Activated B cell treated with CpG ODN at 0.5 μM for 24 hours (primary cell): Measurements from ENCODE around the gene FITM1. TPM values are rescaled to one million over a fixed set of nuclear protein-coding genes. Genes with fewer than 3 reads are reported as not detected.

Experiments used
- ATAC-seq: fragments of 200-7000 bp; cut with Tn5 transposase; one replicate; pipeline ENCODE4 v1.10.0; 2021; ENCODE audit warnings: low read depth, mild to moderate bottlenecking, moderate library complexity
- CTCF ChIA-PET: fragments of 350-600 bp; sonication (Branson Sonifier 250); formaldehyde crosslinking; loops from one replicate; lab custom pipeline; 2021; ENCODE audit warnings: antibody characterized with exemption; lab: Charles Lee
- POLR2A ChIA-PET: fragments of 350-600 bp; sonication (Branson Sonifier 250); formaldehyde crosslinking; loops from one replicate; lab custom pipeline; 2021; ENCODE audit warnings: antibody characterized with exemption; lab: Charles Lee
- DNase-seq: peaks from one replicate; pipeline ENCODE4 v3.0.0; 2022
- H3K27ac Mint-ChIP-seq: one replicate; pipeline ENCODE4 v1.8.0; 2020; ENCODE audit warnings: mixed read lengths
- H3K27me3 Mint-ChIP-seq: one replicate; pipeline ENCODE4 v1.8.0; 2021; ENCODE audit warnings: mixed read lengths
- H3K36me3 Mint-ChIP-seq: one replicate; pipeline ENCODE4 v1.8.0; 2021; ENCODE audit warnings: low read depth, mixed read lengths
- H3K4me1 Mint-ChIP-seq: one replicate; pipeline ENCODE4 v1.8.0; 2021; ENCODE audit warnings: mixed read lengths
- H3K4me3 Mint-ChIP-seq: one replicate; pipeline ENCODE4 v1.8.0; 2020; ENCODE audit warnings: mild to moderate bottlenecking, mixed read lengths
- H3K9me3 Mint-ChIP-seq: one replicate; pipeline ENCODE4 v1.8.0; 2020; ENCODE audit warnings: mixed read lengths
- intact Hi-C: fragments of 100-400 bp; cut with micrococcal nuclease; formaldehyde crosslinking; loops from one replicate; pipeline ENCODE4 v1.15.1; 2024
- total RNA-seq: library from RNA; stranded (reverse); gene quantifications from 2 replicates; pipeline ENCODE4 v1.2.3, GENCODE V29; 2022
- TF ChIP-seq, protein P1 (sequence below): fragments of 200-600 bp; IDR thresholded peaks from one replicate; pipeline ENCODE4 v1.8.0; 2022; ENCODE audit warnings: antibody characterized with exemption, mild to moderate bottlenecking

The FITM1 gene
- total RNA-seq, 1 donor from 2014 or later: 2.3 TPM

DNA sequence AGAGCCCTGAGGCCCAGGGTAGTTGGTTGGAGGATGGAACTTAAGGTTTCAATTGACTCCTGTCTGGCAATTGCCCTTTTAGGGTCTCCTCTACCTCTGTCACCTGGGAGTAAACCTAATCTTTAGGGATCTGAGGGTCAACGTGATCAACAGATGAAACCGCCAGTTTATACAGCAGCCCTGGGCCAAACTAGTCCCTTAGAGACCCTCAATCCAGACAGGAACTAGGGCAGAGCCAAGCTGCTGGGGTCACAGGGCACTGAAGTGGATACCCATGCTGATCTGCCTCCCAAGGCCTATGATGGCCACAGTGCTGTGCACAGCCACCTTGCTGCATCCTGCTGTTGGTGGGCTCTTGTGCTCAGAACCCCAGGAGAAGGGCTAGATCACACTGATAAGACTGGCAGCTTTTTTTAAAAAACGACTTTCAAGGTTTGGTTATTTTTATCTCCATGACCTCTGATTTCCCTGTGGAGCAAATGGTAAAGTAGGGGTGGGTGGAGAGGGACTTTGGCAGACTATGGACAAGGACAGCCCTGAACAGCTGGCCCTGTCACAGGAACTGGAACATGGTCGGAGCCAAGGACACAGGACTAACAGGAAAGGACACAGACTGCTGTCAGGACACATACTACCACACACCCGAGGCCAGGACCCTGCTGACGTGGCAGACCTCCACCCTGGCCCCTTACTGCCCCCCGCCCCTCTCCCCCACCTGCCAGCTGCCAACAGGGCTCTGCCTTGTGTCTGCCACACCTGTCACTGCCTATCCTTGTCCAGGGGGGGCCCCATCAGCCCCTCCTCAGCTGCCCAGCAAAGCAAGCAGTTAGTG lies 474 bp downstream of the FITM1 start:
- DNase-seq (no peak), ATAC-seq (no peak)
- intact Hi-C loops: no loop called here
- CTCF ChIA-PET: interaction anchor here (2.0 kb wide), 1 partner anchor 15 kb away, joined by 5 read pairs; the partner anchor contains the start of gene NRL
- POLR2A ChIA-PET: interaction anchor here (0.7 to 1.9 kb wide), 4 partner anchors 13 to 141 kb away, joined by 5 to 7 read pairs (median 6); partner anchors contain the start of genes DCAF11, IRF9 and NRL
- H3K27ac Mint-ChIP-seq: no peak overlapping the region
- peaks cover 3% of the 10 kb centered on the region for H3K36me3 Mint-ChIP-seq
- no peaks in the 10 kb centered on the region for H3K27me3 Mint-ChIP-seq
- no peak overlapping the region for H3K4me3 Mint-ChIP-seq
- peaks cover 32% of the 10 kb centered on the region for H3K4me1 Mint-ChIP-seq
- H3K9me3 Mint-ChIP-seq: no peaks in the 10 kb centered on the region
- TF ChIP-seq, protein P1, sequence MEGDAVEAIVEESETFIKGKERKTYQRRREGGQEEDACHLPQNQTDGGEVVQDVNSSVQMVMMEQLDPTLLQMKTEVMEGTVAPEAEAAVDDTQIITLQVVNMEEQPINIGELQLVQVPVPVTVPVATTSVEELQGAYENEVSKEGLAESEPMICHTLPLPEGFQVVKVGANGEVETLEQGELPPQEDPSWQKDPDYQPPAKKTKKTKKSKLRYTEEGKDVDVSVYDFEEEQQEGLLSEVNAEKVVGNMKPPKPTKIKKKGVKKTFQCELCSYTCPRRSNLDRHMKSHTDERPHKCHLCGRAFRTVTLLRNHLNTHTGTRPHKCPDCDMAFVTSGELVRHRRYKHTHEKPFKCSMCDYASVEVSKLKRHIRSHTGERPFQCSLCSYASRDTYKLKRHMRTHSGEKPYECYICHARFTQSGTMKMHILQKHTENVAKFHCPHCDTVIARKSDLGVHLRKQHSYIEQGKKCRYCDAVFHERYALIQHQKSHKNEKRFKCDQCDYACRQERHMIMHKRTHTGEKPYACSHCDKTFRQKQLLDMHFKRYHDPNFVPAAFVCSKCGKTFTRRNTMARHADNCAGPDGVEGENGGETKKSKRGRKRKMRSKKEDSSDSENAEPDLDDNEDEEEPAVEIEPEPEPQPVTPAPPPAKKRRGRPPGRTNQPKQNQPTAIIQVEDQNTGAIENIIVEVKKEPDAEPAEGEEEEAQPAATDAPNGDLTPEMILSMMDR: no peak

DNA sequence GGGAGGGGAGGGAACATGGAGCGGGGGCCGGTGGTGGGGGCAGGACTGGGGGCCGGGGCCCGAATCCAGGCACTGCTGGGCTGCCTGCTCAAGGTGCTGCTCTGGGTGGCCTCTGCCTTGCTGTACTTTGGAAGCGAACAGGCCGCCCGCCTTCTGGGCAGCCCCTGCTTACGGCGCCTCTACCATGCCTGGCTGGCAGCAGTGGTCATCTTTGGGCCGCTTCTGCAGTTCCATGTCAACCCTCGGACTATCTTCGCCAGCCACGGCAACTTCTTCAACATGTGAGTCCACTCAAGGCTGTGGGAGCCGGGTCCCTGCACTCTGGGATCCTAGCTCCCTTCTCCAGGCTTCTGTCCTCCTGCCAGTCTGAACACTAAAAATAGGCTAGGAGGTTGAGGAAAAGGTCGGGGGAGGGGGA lies 1.1 kb downstream of the FITM1 start:
- TF ChIP-seq, protein P1: no peak
- ATAC-seq (no peak), DNase-seq (no peak)
- POLR2A ChIA-PET: interaction anchor here (0.7 to 1.9 kb wide), 4 partner anchors 14 to 142 kb away, joined by 5 to 7 read pairs (median 6); partner anchors contain the start of genes DCAF11, IRF9 and NRL
- no peaks in the 10 kb centered on the region for H3K27me3 Mint-ChIP-seq
- CTCF ChIA-PET: interaction anchor here (2.0 kb wide), 1 partner anchor 16 kb away, joined by 5 read pairs; the partner anchor contains the start of gene NRL
- no peak overlapping the region for H3K4me3 Mint-ChIP-seq
- H3K27ac Mint-ChIP-seq: no peak overlapping the region
- peaks cover 5% of the 10 kb centered on the region for H3K36me3 Mint-ChIP-seq
- H3K4me1 Mint-ChIP-seq: peaks cover 34% of the 10 kb centered on the region
- no peaks in the 10 kb centered on the region for H3K9me3 Mint-ChIP-seq
- intact Hi-C loops: no loop called here

DNA sequence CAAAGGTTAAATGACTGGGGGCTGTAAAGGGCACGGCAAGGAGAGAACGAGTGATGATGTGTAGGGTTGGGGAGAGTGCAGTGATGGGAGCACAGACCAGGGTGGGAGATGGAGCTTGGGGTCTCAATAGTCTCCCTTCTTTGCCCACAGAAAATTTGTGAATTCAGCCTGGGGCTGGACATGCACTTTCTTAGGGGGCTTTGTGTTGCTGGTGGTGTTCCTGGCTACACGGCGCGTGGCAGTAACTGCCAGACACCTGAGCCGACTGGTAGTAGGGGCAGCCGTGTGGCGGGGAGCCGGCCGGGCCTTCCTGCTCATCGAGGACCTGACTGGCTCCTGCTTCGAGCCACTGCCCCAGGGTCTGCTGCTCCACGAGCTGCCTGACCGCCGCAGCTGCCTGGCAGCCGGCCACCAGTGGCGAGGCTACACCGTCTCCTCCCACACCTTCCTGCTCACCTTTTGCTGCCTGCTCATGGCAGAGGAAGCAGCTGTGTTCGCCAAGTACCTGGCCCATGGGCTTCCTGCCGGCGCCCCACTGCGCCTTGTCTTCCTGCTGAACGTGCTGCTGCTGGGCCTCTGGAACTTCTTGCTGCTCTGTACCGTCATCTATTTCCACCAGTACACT lies 1.7 kb downstream of the FITM1 start:
- intact Hi-C loops: no loop called here
- H3K27me3 Mint-ChIP-seq: no peaks in the 10 kb centered on the region
- H3K4me1 Mint-ChIP-seq: peaks cover 36% of the 10 kb centered on the region
- TF ChIP-seq, protein P1: no peak
- DNase-seq (no peak), ATAC-seq (no peak)
- CTCF ChIA-PET: interaction anchor here (2.0 kb wide), 1 partner anchor 17 kb away, joined by 5 read pairs; the partner anchor contains the start of gene NRL
- peaks cover 11% of the 10 kb centered on the region for H3K36me3 Mint-ChIP-seq
- no peaks in the 10 kb centered on the region for H3K9me3 Mint-ChIP-seq
- peak overlapping the region; percentile 50 for H3K27ac Mint-ChIP-seq
- no peak overlapping the region for H3K4me3 Mint-ChIP-seq
- POLR2A ChIA-PET: interaction anchor here (0.6 to 1.9 kb wide), 5 partner anchors 14 to 123 kb away, joined by 3 to 7 read pairs (median 3); partner anchors contain the start of genes DCAF11 and NRL

DNA sequence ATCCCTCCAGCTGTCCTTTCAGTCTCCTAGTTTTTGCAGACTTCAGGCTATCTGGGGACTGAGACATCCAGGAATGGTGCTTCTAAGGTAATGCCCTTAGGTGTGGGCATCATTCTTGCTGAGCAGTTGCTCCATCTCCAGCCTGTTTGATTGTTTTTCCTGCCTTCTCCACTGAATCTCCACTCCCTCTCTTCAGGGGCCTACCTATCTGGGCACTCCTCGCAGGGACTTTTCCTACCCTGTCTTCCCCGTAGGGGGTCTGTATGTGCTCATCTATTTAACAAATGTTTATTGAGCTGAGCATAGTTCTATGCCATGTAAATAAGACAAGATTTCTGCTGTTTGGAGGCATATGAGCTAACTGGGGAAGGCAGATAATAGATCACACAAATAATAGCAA lies 2.5 kb downstream of the FITM1 start:
- intact Hi-C loops: no loop called here
- no peak overlapping the region for H3K4me3 Mint-ChIP-seq
- CTCF ChIA-PET: interaction anchor here (0.7 to 2.0 kb wide), 3 partner anchors 17 to 139 kb away, joined by 3 to 5 read pairs (median 5); partner anchors contain the start of gene NRL
- TF ChIP-seq, protein P1: no peak
- peaks cover 19% of the 10 kb centered on the region for H3K36me3 Mint-ChIP-seq
- H3K27me3 Mint-ChIP-seq: no peaks in the 10 kb centered on the region
- POLR2A ChIA-PET: interaction anchor here (0.6 to 9.4 kb wide), 7 partner anchors 17 to 568 kb away, joined by 3 to 239 read pairs (median 7); partner anchors contain the start of genes DCAF11, IRF9, NRL and TM9SF1
- peaks cover 34% of the 10 kb centered on the region for H3K4me1 Mint-ChIP-seq
- ATAC-seq: no peak
- no peaks in the 10 kb centered on the region for H3K9me3 Mint-ChIP-seq
- DNase-seq: no peak
- no peak overlapping the region for H3K27ac Mint-ChIP-seq
